Measurements from ENCODE around the gene CIAO3. TPM values are rescaled to one million over a fixed set of nuclear protein-coding genes. Genes with fewer than 3 reads are reported as not detected.

CIAO3 gene
- polyA plus RNA-seq, 1 donor from 2014 or later: 57.8 TPM

DNA sequence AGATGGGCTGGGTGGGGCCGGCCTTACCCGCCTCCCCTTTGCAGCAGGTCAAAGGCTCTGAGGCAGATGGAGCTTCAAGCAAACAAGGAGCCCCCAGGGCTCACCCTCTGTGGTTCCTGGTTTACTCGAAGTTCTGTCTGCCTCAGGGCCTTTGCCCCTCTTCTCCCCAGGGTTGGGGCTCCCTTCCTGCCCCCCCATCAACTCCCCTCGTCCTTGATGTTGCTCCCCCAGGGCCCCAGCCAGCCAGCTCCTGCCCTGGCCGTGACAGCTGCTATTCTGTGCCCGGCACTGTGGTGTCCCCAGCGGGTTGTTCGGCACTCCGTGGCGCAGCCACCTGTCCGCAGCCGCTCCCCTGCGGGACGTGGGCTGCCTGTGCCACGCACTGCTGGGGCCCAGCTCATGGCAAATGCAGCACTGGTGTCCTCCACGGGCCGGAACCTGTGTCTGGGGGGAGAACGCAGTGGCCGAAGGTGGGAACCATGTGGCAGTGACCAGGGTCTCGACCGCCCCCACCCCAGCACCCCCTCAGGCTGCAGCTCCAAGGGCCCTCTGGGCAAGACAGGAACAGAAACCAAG lies 30.2 kb downstream of the CIAO3 start:
- no peaks in the 10 kb centered on the region for H3K9me3 ChIP-seq (ENCODE audit: low read length)
- H3K79me2 ChIP-seq (replicated peaks; ENCODE audit: insufficient read depth, low read length): peaks cover 11% of the 10 kb centered on the region
- peak overlapping the region; percentile 94 for H3K9ac ChIP-seq (ENCODE audit: low read length)
- H3K4me3 ChIP-seq (ENCODE audit: low read length): peak overlapping the region; percentile 70
- peaks cover 5% of the 10 kb centered on the region for H3F3A ChIP-seq (ENCODE audit: insufficient read depth, low read length, poor library complexity, severe bottlenecking)
- no peaks in the 10 kb centered on the region for H3K9me2 ChIP-seq (ENCODE audit: insufficient read depth, low read length)
- TF ChIP-seq RAD21 (conservative IDR thresholded peaks at IDR 0.05): no peak
- TF ChIP-seq SMC3 (conservative IDR thresholded peaks at IDR 0.05; ENCODE audit: poor library complexity): no peak
- no peak for TF ChIP-seq MXI1 (conservative IDR thresholded peaks at IDR 0.05; ENCODE audit: poor library complexity, severe bottlenecking)
- TF ChIP-seq EP300 (conservative IDR thresholded peaks at IDR 0.05; ENCODE audit: poor library complexity, severe bottlenecking): no peak
- TF ChIP-seq, protein P1, sequence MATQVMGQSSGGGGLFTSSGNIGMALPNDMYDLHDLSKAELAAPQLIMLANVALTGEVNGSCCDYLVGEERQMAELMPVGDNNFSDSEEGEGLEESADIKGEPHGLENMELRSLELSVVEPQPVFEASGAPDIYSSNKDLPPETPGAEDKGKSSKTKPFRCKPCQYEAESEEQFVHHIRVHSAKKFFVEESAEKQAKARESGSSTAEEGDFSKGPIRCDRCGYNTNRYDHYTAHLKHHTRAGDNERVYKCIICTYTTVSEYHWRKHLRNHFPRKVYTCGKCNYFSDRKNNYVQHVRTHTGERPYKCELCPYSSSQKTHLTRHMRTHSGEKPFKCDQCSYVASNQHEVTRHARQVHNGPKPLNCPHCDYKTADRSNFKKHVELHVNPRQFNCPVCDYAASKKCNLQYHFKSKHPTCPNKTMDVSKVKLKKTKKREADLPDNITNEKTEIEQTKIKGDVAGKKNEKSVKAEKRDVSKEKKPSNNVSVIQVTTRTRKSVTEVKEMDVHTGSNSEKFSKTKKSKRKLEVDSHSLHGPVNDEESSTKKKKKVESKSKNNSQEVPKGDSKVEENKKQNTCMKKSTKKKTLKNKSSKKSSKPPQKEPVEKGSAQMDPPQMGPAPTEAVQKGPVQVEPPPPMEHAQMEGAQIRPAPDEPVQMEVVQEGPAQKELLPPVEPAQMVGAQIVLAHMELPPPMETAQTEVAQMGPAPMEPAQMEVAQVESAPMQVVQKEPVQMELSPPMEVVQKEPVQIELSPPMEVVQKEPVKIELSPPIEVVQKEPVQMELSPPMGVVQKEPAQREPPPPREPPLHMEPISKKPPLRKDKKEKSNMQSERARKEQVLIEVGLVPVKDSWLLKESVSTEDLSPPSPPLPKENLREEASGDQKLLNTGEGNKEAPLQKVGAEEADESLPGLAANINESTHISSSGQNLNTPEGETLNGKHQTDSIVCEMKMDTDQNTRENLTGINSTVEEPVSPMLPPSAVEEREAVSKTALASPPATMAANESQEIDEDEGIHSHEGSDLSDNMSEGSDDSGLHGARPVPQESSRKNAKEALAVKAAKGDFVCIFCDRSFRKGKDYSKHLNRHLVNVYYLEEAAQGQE (IDR thresholded peaks at IDR 0.05; ENCODE audit: borderline replicate concordance): no peak
- TF ChIP-seq TAF1 (IDR thresholded peaks at IDR 0.05; ENCODE audit: low read depth): no peak
- TF ChIP-seq EZH2 (IDR thresholded peaks at IDR 0.05; ENCODE audit: borderline replicate concordance, insufficient read depth, low read length, poor library complexity, severe bottlenecking): no peak
- no peak for TF ChIP-seq POLR2AphosphoS5 (IDR thresholded peaks at IDR 0.05)
- TF ChIP-seq CTCF (IDR thresholded peaks at IDR 0.05; ENCODE audit: poor library complexity, severe bottlenecking): no peak
- no peaks in the 10 kb centered on the region for H4K20me1 ChIP-seq (ENCODE audit: insufficient read depth)
- H3K27me3 ChIP-seq (ENCODE audit: insufficient read depth, low read depth, low read length): no peaks in the 10 kb centered on the region
- peak overlapping the region; percentile 75 for H3K4me2 ChIP-seq (ENCODE audit: low read length)
- no peak overlapping the region for H2AFZ ChIP-seq (ENCODE audit: low read depth, low read length)
- no peaks in the 10 kb centered on the region for H3K36me3 ChIP-seq (ENCODE audit: insufficient read depth, low read length)
- H3K27ac ChIP-seq (ENCODE audit: low read length): peak overlapping the region; percentile 99

GRCh38 chr16:709566-710499 lies 31.0 kb downstream of the CIAO3 start:
- Histone ChIP-seq H3K9me3 (ENCODE audit: low read length) (no peaks in the 10 kb centered on the region), H3K27ac (ENCODE audit: low read length) (peak overlapping the region; percentile 99), H3K27me3 (ENCODE audit: insufficient read depth, low read depth, low read length) (no peaks in the 10 kb centered on the region), H3K9me2 (ENCODE audit: insufficient read depth, low read length) (no peaks in the 10 kb centered on the region), H3K79me2 (replicated peaks; ENCODE audit: insufficient read depth, low read length) (peaks cover 14% of the 10 kb centered on the region), H3F3A (ENCODE audit: insufficient read depth, low read length, poor library complexity, severe bottlenecking) (peaks cover 5% of the 10 kb centered on the region), H3K36me3 (ENCODE audit: insufficient read depth, low read length) (no peaks in the 10 kb centered on the region), H2AFZ (ENCODE audit: low read depth, low read length) (no peak overlapping the region), H4K20me1 (ENCODE audit: insufficient read depth) (no peaks in the 10 kb centered on the region), H3K4me2 (ENCODE audit: low read length) (peak overlapping the region; percentile 75), H3K4me3 (ENCODE audit: low read length) (peak overlapping the region; percentile 70), H3K9ac (ENCODE audit: low read length) (peak overlapping the region; percentile 94)
- TF ChIP-seq EZH2 (IDR thresholded peaks at IDR 0.05; ENCODE audit: borderline replicate concordance, insufficient read depth, low read length, poor library complexity, severe bottlenecking): no peak
- TF ChIP-seq MXI1 (conservative IDR thresholded peaks at IDR 0.05; ENCODE audit: poor library complexity, severe bottlenecking): peak; percentile 99
- peak; percentile 91 for TF ChIP-seq EP300 (conservative IDR thresholded peaks at IDR 0.05; ENCODE audit: poor library complexity, severe bottlenecking)
- TF ChIP-seq SMC3 (conservative IDR thresholded peaks at IDR 0.05; ENCODE audit: poor library complexity): peak; percentile 49
- TF ChIP-seq CTCF (IDR thresholded peaks at IDR 0.05; ENCODE audit: poor library complexity, severe bottlenecking): peak; percentile 17
- TF ChIP-seq, protein P1 (IDR thresholded peaks at IDR 0.05; ENCODE audit: borderline replicate concordance): peak; percentile 96
- TF ChIP-seq TAF1 (IDR thresholded peaks at IDR 0.05; ENCODE audit: low read depth): peak; percentile 66
- TF ChIP-seq POLR2AphosphoS5 (IDR thresholded peaks at IDR 0.05): peak; percentile 81
- TF ChIP-seq RAD21 (conservative IDR thresholded peaks at IDR 0.05): peak; percentile 35
